Progenitor cell of endocrine pancreas (in vitro differentiated cells): ENCODE data around the gene TEX14. TPM values are rescaled to one million over a fixed set of nuclear protein-coding genes. Genes with fewer than 3 reads are reported as not detected.

Source experiments
- DNase-seq: peaks from one replicate; pipeline ENCODE4 v3.0.0; 2021; ENCODE audit warnings: low spot score; ENCODE audit not compliant: unreplicated experiment
- H3K27ac Mint-ChIP-seq: 2 replicates; pipeline ENCODE4 v1.8.0; 2021; ENCODE audit warnings: mild to moderate bottlenecking, moderate library complexity, mixed read lengths
- H3K27me3 Mint-ChIP-seq: 2 replicates; pipeline ENCODE4 v1.8.0; 2021; ENCODE audit warnings: mixed read lengths
- H3K36me3 Mint-ChIP-seq: 2 replicates; pipeline ENCODE4 v1.8.0; 2022; ENCODE audit warnings: mixed read lengths; ENCODE audit not compliant: insufficient read depth
- H3K4me1 Mint-ChIP-seq: 2 replicates; pipeline ENCODE4 v1.8.0; 2021; ENCODE audit warnings: low read depth, mixed read lengths
- H3K4me3 Mint-ChIP-seq: 2 replicates; pipeline ENCODE4 v1.8.0; 2021; ENCODE audit warnings: low read depth, mild to moderate bottlenecking, moderate library complexity, mixed read lengths
- H3K9me3 Mint-ChIP-seq: 2 replicates; pipeline ENCODE4 v1.8.0; 2021; ENCODE audit warnings: low read depth, mixed read lengths
- CTCF ChIP-seq: fragments of 200-600 bp; sonication (generic); IDR thresholded peaks from one replicate; pipeline ENCODE4 v1.5.0; 2021; ENCODE audit warnings: antibody characterized with exemption, mild to moderate bottlenecking; ENCODE audit not compliant: unreplicated experiment
- total RNA-seq: library from RNA; stranded (reverse); gene quantifications from 2 replicates; pipeline ENCODE4 v1.2.1, GENCODE V29; 2021

TEX14 gene
- total RNA-seq, 1 donor from 2014 or later, result 0.22 TPM

- TF ChIP-seq CTCF, result no peak
- H3K27ac Mint-ChIP-seq, result no peak overlapping the region
- H3K9me3 Mint-ChIP-seq, result no peaks in the 10 kb centered on the region
Measured at GRCh38 chr17:58703916-58704286, 12.1 kb upstream of the TEX14 start.

GRCh38 chr17:58703137-58703915 lies 11.5 kb upstream of the TEX14 start:
- Mint-ChIP-seq H3K36me3 (peaks cover 12% of the 10 kb centered on the region), H3K4me1 (peaks cover 1% of the 10 kb centered on the region), H3K9me3 (no peaks in the 10 kb centered on the region), H3K27ac (no peak overlapping the region), H3K4me3 (no peak overlapping the region), H3K27me3 (no peaks in the 10 kb centered on the region)
- TF ChIP-seq CTCF, result no peak
- no peak for DNase-seq

More at GRCh38 chr17:58703916-58704286, 12.1 kb upstream of the TEX14 start:
- Mint-ChIP-seq H3K36me3 (peaks cover 12% of the 10 kb centered on the region), H3K4me3 (no peak overlapping the region), H3K27me3 (no peaks in the 10 kb centered on the region), H3K4me1 (peaks cover 1% of the 10 kb centered on the region)
- DNase-seq, result no peak

GRCh38 chr17:58702708-58703107 lies 10.9 kb upstream of the TEX14 start:
- H3K36me3 Mint-ChIP-seq, result peaks cover 12% of the 10 kb centered on the region
- H3K9me3 Mint-ChIP-seq, result no peaks in the 10 kb centered on the region
- no peak overlapping the region for H3K4me3 Mint-ChIP-seq
- no peak for TF ChIP-seq CTCF
- peaks cover 1% of the 10 kb centered on the region for H3K4me1 Mint-ChIP-seq
- DNase-seq, result no peak
- H3K27me3 Mint-ChIP-seq, result no peaks in the 10 kb centered on the region
- no peak overlapping the region for H3K27ac Mint-ChIP-seq

GRCh38 chr17:58702045-58702476 lies 10.2 kb upstream of the TEX14 start:
- Mint-ChIP-seq H3K4me1 (peaks cover 1% of the 10 kb centered on the region), H3K27ac (no peak overlapping the region), H3K36me3 (peaks cover 12% of the 10 kb centered on the region), H3K27me3 (no peaks in the 10 kb centered on the region), H3K4me3 (no peak overlapping the region), H3K9me3 (no peaks in the 10 kb centered on the region)
- TF ChIP-seq CTCF, result no peak
- no peak for DNase-seq

- DNase-seq, result no peak
- Mint-ChIP-seq H3K4me3 (no peak overlapping the region), H3K9me3 (no peaks in the 10 kb centered on the region), H3K27ac (no peak overlapping the region), H3K4me1 (peaks cover 1% of the 10 kb centered on the region), H3K27me3 (no peaks in the 10 kb centered on the region), H3K36me3 (peaks cover 11% of the 10 kb centered on the region)
- no peak for TF ChIP-seq CTCF
Measured at GRCh38 chr17:58699771-58700170, 7.9 kb upstream of the TEX14 start.
